IPS-18a (cell line): Measurements from ENCODE around the gene ADAMTS12.
A peak's percentile ranks its signal among the peaks of the same experiment; 100 is the strongest.

ENCODE experiments used
- H3K27ac ChIP-seq: one replicate; pipeline ENCODE4 v1.5.1; 2013; ENCODE audit warnings: low read length
- H3K27me3 ChIP-seq: one replicate; pipeline ENCODE4 v1.6.1; 2013; ENCODE audit warnings: mild to moderate bottlenecking, low read length; ENCODE audit not compliant: control insufficient read depth, insufficient read depth
- H3K36me3 ChIP-seq: one replicate; pipeline ENCODE4 v1.6.1; 2013; ENCODE audit warnings: low read depth, low read length; ENCODE audit not compliant: control insufficient read depth
- H3K4me1 ChIP-seq: one replicate; pipeline ENCODE4 v1.6.1; 2013; ENCODE audit warnings: low read depth, low read length; ENCODE audit not compliant: control insufficient read depth
- H3K4me3 ChIP-seq: one replicate; pipeline ENCODE4 v1.5.1; 2013; ENCODE audit warnings: low read length
- H3K9ac ChIP-seq: one replicate; pipeline ENCODE4 v1.6.1; 2013; ENCODE audit warnings: mild to moderate bottlenecking, low read length, moderate library complexity
- H3K9me3 ChIP-seq: one replicate; pipeline ENCODE4 v1.6.1; 2013; ENCODE audit warnings: low read depth, low read length; ENCODE audit not compliant: control insufficient read depth

Gene ADAMTS12

DNA sequence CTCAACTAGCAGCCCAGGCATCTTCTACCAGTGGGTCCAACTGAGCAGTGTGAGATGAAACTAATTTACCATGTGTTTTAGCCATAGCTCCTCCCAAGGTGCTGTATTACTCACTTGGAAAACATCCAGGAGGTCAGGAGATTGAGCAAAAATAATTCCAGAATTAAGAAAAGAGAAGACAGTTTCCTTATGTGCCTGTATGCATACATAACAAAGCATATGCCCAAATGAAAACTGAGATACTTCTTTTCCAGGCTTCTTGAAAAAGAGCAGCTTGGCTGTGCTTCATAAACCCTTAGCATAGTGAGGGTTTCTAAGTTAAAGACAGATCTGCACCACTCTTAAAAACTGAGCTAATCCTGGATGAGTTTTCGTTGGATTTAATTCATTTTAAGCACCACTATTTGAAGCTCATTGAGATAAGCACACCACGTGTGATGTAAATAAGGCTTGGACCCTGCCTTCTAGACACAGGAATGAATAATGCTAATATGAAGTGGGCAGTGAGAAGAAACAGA is 119.4 kb downstream of the ADAMTS12 start:
- Histone ChIP-seq H3K9ac (no peak overlapping the region), H3K27me3 (no peaks in the 10 kb centered on the region), H3K9me3 (no peaks in the 10 kb centered on the region), H3K27ac (no peak overlapping the region), H3K4me3 (no peak overlapping the region), H3K4me1 (no peaks in the 10 kb centered on the region), H3K36me3 (no peaks in the 10 kb centered on the region)

DNA sequence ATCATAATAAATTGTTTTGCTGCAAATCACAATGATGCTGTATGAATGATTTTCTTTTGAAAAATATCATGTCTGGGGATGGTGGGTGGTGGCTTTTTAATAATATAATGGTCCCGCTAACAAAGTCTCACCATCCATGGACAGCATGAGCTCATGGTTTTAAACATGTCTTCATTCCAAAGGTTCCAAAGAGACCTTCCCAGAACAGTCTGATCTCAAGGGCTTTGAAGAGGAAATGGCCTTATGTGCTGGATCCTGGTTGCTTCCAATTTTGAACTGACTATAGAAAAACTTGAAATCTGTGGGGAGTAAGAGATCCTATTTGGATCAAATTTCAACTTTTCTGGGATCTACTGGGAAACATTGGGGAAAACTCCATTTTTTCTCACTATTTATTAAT is 121.8 kb downstream of the ADAMTS12 start:
- H3K4me1 ChIP-seq = peaks cover 12% of the 10 kb centered on the region
- no peaks in the 10 kb centered on the region for H3K36me3 ChIP-seq
- H3K9me3 ChIP-seq = no peaks in the 10 kb centered on the region
- no peaks in the 10 kb centered on the region for H3K27me3 ChIP-seq
- no peak overlapping the region for H3K4me3 ChIP-seq
- no peak overlapping the region for H3K27ac ChIP-seq
- no peak overlapping the region for H3K9ac ChIP-seq

DNA sequence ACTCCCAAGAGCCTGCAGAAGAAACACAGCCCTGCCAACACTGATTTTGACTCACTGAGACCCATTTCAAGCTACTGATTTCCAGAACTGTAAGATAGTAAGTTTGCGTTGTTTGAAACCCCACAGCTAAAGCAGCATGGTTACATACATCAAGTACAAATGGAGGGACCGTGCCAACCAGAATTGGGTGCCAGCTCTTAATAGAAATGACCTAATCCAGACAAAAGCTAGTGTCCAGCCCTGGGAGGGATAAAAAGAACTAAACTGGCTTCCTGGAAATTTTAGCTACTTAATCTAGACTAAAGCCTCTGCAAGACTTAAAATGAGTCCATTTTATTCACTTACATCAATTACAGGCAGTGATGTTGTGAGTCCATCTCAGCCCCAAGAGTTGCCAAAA is 122.6 kb downstream of the ADAMTS12 start:
- peaks cover 19% of the 10 kb centered on the region for H3K4me1 ChIP-seq
- H3K27ac ChIP-seq = no peak overlapping the region
- H3K4me3 ChIP-seq = no peak overlapping the region
- no peaks in the 10 kb centered on the region for H3K36me3 ChIP-seq
- no peaks in the 10 kb centered on the region for H3K27me3 ChIP-seq
- no peak overlapping the region for H3K9ac ChIP-seq
- no peaks in the 10 kb centered on the region for H3K9me3 ChIP-seq

DNA sequence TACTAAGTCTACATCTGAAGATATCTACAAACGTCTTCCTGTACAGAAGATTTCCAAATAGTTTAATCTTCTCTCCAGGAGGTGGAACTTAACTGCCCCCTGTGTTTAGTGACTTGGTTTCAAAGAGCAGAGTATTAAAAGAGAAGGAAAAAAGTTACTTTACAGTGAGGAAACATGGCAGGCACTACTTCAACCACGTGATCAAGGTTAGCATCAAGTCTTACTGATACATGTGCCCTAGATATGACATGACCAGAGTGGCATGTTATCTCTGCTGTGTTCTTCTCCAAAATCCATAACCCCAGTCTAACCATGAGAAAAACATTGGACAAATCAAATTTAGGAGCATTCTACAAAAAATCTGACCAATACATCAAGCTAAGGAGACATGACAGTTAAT is 125.8 kb downstream of the ADAMTS12 start:
- Histone ChIP-seq H3K4me1 (peaks cover 37% of the 10 kb centered on the region), H3K4me3 (no peak overlapping the region), H3K9me3 (no peaks in the 10 kb centered on the region), H3K27me3 (no peaks in the 10 kb centered on the region), H3K27ac (no peak overlapping the region), H3K36me3 (no peaks in the 10 kb centered on the region), H3K9ac (no peak overlapping the region)

DNA sequence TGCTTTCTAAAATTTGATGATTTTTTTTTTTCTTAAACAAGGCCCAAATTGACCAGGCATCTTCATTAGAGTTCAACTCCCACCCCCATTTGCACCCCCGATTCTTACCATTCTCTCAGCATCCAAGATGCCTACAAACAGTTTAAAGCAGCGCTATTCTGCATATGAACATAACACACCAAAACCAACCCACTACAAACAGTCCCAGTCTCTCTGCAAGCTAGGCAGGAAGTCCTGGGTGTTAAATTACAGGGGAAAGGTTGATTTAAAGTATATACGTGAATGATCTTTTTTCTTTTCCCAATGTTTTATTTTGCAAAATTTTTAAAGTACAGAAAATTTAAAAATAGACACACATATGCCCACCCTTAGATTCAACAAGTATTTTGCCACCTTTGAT is 127.0 kb downstream of the ADAMTS12 start:
- no peaks in the 10 kb centered on the region for H3K9me3 ChIP-seq
- H3K36me3 ChIP-seq = no peaks in the 10 kb centered on the region
- no peak overlapping the region for H3K27ac ChIP-seq

DNA sequence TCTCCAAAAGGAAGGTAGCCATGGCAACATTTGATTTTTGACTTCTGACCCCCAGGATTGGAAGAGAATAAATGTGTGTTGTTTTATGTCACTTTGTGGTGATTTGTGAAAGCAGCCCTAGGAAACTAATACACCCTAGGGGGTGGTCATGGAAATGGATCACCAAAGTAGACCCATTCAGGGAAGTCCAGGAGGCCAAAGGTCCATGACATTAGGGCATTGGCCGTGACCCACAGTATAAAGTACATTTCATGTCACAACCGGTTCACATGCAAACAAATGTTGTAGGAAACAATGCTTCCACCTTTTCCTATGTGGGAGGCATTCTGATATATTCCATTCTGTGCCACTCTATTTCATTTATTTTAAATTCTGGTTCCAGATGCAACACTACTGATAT is 128.4 kb downstream of the ADAMTS12 start:
- Histone ChIP-seq H3K27me3 (no peaks in the 10 kb centered on the region), H3K9me3 (no peaks in the 10 kb centered on the region), H3K4me3 (no peak overlapping the region), H3K9ac (no peak overlapping the region), H3K4me1 (peaks cover 41% of the 10 kb centered on the region), H3K36me3 (no peaks in the 10 kb centered on the region), H3K27ac (no peak overlapping the region)

More for the DNA sequence above, 127.0 kb downstream of the ADAMTS12 start:
- H3K9ac ChIP-seq = no peak overlapping the region
- H3K4me3 ChIP-seq = peak overlapping the region; percentile 14
- H3K4me1 ChIP-seq = peaks cover 41% of the 10 kb centered on the region
- H3K27me3 ChIP-seq = no peaks in the 10 kb centered on the region

DNA sequence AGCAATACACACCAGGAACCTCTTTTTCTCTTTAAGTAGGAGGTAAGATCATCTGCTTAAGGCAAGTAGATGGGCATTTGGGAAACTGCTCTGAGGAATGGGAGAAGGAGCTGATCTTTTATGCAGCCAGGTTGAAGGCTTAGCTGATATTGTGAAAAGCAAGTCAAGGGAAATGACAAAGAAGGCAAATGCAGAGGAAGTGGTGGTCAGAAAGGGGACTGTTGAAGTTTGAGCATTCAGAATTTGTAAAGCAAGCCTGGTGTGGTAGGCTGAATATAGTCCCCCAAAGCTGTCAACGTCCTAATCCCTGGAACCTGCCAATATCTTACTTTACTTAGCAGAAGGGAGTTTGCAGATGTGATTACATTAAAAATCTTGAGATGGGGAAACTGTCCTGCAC is 128.9 kb downstream of the ADAMTS12 start:
- Histone ChIP-seq H3K27ac (no peak overlapping the region), H3K9ac (no peak overlapping the region), H3K27me3 (no peaks in the 10 kb centered on the region), H3K4me1 (peaks cover 41% of the 10 kb centered on the region), H3K9me3 (no peaks in the 10 kb centered on the region), H3K36me3 (no peaks in the 10 kb centered on the region), H3K4me3 (no peak overlapping the region)

DNA sequence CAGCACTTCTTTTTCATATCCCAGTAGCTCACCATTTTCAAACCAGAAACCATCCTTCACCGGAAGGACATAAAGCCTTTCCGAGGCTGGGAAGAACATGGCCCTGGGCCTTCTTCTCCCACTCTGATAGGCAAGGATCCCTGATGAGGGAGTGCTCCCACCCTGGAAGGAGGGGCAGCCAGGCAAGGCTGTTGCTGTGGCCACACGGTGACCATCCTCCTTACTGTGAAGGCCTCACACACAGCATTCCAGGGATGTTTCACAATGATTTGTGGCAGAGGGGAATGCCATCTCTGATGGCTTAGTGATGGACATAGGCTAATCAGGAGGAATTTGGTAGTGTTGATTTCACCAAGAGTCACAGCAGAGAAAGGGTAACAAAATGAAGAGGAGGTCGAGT is 130.7 kb downstream of the ADAMTS12 start:
- no peaks in the 10 kb centered on the region for H3K27me3 ChIP-seq
- H3K4me3 ChIP-seq = no peak overlapping the region
- H3K4me1 ChIP-seq = peaks cover 41% of the 10 kb centered on the region
- H3K27ac ChIP-seq = no peak overlapping the region
- no peaks in the 10 kb centered on the region for H3K36me3 ChIP-seq
- H3K9me3 ChIP-seq = no peaks in the 10 kb centered on the region
- peak overlapping the region; percentile 20 for H3K9ac ChIP-seq

DNA sequence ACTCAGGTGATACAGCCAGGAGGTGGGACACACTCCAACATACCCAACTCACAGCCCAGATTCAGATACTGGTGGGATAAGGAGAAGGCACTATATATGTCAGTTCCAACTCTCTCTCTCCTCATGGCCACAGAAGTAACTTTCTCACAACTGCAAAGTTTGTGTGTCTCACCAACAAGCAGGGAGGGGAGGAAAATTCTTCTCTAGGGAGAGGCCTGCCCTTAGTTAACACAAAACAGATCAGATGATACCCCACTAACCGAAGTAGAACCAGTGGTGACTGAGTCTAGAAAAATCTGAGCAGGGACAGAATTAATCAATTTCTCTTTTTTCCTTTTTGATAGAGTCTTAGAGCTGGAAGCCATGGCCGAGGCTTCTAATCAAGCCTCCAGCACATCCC is 133.1 kb downstream of the ADAMTS12 start:
- H3K27ac ChIP-seq = no peak overlapping the region
- H3K9me3 ChIP-seq = no peaks in the 10 kb centered on the region
- no peak overlapping the region for H3K4me3 ChIP-seq
- peaks cover 17% of the 10 kb centered on the region for H3K4me1 ChIP-seq
- H3K9ac ChIP-seq = no peak overlapping the region
- no peaks in the 10 kb centered on the region for H3K27me3 ChIP-seq
- H3K36me3 ChIP-seq = no peaks in the 10 kb centered on the region

DNA sequence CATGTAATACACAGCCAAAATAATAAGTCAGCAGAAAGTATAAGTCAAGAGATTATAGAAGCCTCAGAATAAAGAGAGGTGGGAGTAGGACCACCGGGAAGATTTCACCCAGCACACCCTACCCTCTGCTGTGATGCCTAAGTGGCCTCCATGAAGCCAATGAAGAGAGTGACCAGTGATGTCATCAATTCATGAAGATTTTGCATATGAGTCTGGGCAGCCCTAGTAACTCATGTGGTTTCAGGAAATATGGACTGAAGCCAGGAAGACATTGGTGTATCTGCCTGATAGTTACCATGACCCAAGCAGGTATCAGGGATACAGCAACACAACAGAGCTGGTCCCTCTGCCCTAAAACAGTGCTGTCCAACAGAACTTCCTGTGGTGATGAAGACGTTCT is 135.3 kb downstream of the ADAMTS12 start:
- no peak overlapping the region for H3K9ac ChIP-seq
- H3K9me3 ChIP-seq = no peaks in the 10 kb centered on the region
- peaks cover 8% of the 10 kb centered on the region for H3K4me1 ChIP-seq
- no peak overlapping the region for H3K4me3 ChIP-seq
- H3K27me3 ChIP-seq = no peaks in the 10 kb centered on the region
- no peak overlapping the region for H3K27ac ChIP-seq
- no peaks in the 10 kb centered on the region for H3K36me3 ChIP-seq

DNA sequence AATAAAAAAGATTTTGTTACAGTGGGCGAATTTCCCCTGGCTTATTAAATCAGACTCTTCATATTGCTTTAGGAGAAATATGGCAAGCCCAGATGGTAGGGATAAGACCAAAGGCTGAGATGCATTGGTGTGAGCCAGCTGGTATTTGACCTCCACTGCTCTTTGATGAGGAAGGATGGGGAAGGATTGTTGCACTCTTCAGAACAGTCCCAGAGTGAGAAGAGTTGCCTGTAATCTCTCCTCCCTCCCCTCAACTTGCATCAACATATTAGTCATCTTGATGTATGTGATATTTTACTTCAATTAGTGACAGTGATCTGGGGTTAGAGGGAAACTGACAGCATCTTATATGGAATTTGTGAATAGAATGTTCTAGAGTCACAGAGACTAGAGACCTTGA is 136.6 kb downstream of the ADAMTS12 start:
- no peak overlapping the region for H3K27ac ChIP-seq

DNA sequence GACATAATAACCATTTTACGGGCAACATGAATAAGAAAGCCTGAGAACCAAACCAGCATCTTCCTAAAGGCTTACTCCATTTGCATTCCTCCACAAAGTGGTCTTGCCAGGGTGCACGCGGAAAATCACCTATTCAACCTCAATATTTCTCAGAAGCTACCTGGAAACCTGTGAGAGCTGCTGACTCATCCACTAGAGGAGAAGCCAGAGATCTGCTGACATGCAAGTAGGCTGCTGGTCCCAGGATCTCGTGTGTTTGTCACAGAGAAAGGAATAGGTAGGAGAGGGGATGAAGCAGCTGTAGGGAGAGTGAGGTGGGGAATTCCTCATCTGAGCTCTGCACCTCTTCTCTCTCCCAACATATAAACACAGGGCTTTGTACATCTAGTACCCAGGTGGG is 138.1 kb downstream of the ADAMTS12 start:
- Histone ChIP-seq H3K27me3 (no peaks in the 10 kb centered on the region), H3K27ac (no peak overlapping the region), H3K4me1 (no peaks in the 10 kb centered on the region), H3K9ac (no peak overlapping the region), H3K36me3 (no peaks in the 10 kb centered on the region), H3K4me3 (no peak overlapping the region), H3K9me3 (no peaks in the 10 kb centered on the region)

More for the DNA sequence above, 136.6 kb downstream of the ADAMTS12 start:
- H3K4me3 ChIP-seq = no peak overlapping the region
- H3K4me1 ChIP-seq = no peaks in the 10 kb centered on the region
- no peaks in the 10 kb centered on the region for H3K9me3 ChIP-seq
- no peak overlapping the region for H3K9ac ChIP-seq
- H3K36me3 ChIP-seq = no peaks in the 10 kb centered on the region
- no peaks in the 10 kb centered on the region for H3K27me3 ChIP-seq
